Measurements from ENCODE around the gene GAD1.

GRCh38 chr2:170772295-170772694 is 44.4 kb upstream of the GAD1 start:
- TF ChIP-seq EZH2 (optimal IDR thresholded peaks at IDR 0.05; ENCODE audit: low read depth, low read length) (no peak), CTCF (IDR thresholded peaks at IDR 0.05; ENCODE audit: low read length) (no peak), EZH2phosphoT487 (IDR thresholded peaks at IDR 0.05; ENCODE audit: low read length) (no peak)

All from MM.1S (cell line).